Uterus (tissue), 4 donors: ENCODE data around the gene TROAP. TPM values are rescaled to one million over a fixed set of nuclear protein-coding genes. Genes with fewer than 3 reads are reported as not detected.
A peak's percentile ranks its signal among the peaks of the same experiment; 100 is the strongest.

Experiments used
- DNase-seq, 2 donors: peaks; one replicate each; pipeline ENCODE4 v3.0.0-alpha.2; 2019 to 2020
- H3K27ac ChIP-seq, 2 donors: fragments of 200-600 bp; sonication (generic); 1 replicate in 1 of 2; 2 replicates in 1 of 2; pipeline ENCODE4 v1.5.1; 2016 to 2018
- H3K27me3 ChIP-seq, 2 donors: fragments of 200-600 bp; sonication (generic); one replicate each; pipeline ENCODE4 v1.5.1; 2018 to 2019; ENCODE audit warnings: control low read depth in 1 of 2
- H3K36me3 ChIP-seq, 2 donors: fragments of 200-600 bp; sonication (generic); one replicate each; pipeline ENCODE4 v1.5.1; 2019; ENCODE audit warnings: control low read depth in 1 of 2
- H3K4me1 ChIP-seq, 2 donors: fragments of 200-600 bp; sonication (generic); one replicate each; pipeline ENCODE4 v1.5.1; 2018 to 2019; ENCODE audit warnings: control low read depth in 1 of 2
- H3K4me3 ChIP-seq, 2 donors: fragments of 200-600 bp; sonication (generic); 1 replicate in 1 of 2; 2 replicates in 1 of 2; pipeline ENCODE4 v1.5.1; 2018 to 2019; ENCODE audit warnings: mild to moderate bottlenecking in 1 of 2
- H3K9me3 ChIP-seq, 2 donors: fragments of 200-600 bp; sonication (generic); one replicate each; pipeline ENCODE4 v1.5.1; 2019; ENCODE audit warnings: control low read depth in 1 of 2
- POLR2A ChIP-seq, 2 donors: fragments of 450-650 bp; IDR thresholded peaks; one replicate each; pipeline ENCODE4 v1.6.1; 2016; ENCODE audit warnings: antibody characterized with exemption in 2 of 2, mild to moderate bottlenecking in 1 of 2, moderate library complexity in 1 of 2
- intact Hi-C: fragments of 100-400 bp; cut with DNase I; formaldehyde crosslinking; loops from one replicate; pipeline ENCODE4 v1.15.1; 2023; ENCODE audit warnings: low total_unique reads
- total RNA-seq, 4 donors: library from RNA; depleted of rRNA in 3 of 4; stranded (reverse); fragments of >200 nt in 3 of 4; gene quantifications; one replicate each; pipeline versions ENCODE4 v1.1.0 to v1.2.4, GENCODE V29; 2014 to 2023
- TF ChIP-seq, protein P1 (sequence below), 4 experiments: fragments of 200-600 bp in 2 of 4; fragments of 450-650 bp in 2 of 4; sonication (generic) in 2 of 4; IDR thresholded peaks; one replicate each; pipeline ENCODE4 v1.5.1; 2016 to 2019; ENCODE audit warnings: antibody characterized with exemption in 4 of 4, mild to moderate bottlenecking in 2 of 4, moderate library complexity in 1 of 4
- donor health status: DM: yes; HTN: yes; CAD: no.

Gene TROAP
- total RNA-seq, result 10 to 100 TPM in 1 of 4 donors, 1 to 10 TPM in 1, not detected in 2; 1.8 to 10.2 TPM

DNA sequence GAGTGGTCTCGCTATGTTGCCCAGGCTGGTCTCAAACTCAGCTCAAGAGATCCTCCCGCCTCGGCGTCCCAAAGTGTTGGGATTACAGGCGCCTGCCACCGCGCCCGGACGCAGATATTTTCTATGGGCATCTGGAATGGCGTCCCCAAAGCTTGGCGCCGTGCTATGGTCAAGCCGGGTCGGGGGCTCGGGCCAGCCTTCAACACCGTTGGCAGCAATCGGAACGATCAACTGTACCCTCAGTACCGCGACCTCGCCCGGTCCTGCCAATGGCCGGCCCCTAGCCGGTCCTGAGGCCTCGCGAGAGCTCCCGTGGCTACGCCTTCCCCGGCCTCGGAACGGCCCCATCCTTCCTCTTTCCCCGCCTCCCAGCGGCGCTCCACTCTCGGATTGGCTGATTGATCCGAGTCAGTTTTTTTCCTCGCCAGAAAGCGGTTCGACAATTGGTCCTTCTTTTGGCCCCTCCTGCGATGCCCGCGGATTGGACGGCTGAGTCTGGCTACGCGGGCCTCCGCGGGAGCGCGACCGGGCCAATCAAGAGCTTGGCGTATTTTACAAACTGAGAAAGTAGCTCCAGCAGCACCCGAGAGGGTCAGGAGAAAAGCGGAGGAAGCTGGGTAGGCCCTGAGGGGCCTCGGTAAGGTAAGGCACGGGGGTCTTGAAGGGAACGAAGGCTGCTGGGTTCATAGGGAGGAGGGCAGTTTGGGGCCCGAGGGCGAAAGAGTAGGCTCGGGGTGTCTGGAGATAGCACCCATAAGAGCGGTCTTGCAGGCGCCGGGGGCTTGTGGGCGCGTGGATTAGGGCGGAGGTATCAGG lies at the start of gene TROAP:
TSS of gene TROAP (plus strand) at position 548 of the 816 bp plus-strand sequence. CDS start 354 bp downstream, outside the sequence.
- Histone ChIP-seq H3K27ac (peak within 1 kb of the TSS; percentile 42 to 60), H3K4me3 (peak within 1 kb of the TSS; percentile 46 to 65), H3K27me3 (no peaks in the 10 kb centered on the region), H3K36me3 (no peaks in the 10 kb centered on the region), H3K9me3 (no peaks in the 10 kb centered on the region), H3K4me1 (peaks cover 0 to 4% of the 10 kb centered on the region in 2 donors)
- peak; percentile 17 to 58 for TF ChIP-seq POLR2A (IDR thresholded peaks at IDR 0.05)
- TF ChIP-seq, protein P1, sequence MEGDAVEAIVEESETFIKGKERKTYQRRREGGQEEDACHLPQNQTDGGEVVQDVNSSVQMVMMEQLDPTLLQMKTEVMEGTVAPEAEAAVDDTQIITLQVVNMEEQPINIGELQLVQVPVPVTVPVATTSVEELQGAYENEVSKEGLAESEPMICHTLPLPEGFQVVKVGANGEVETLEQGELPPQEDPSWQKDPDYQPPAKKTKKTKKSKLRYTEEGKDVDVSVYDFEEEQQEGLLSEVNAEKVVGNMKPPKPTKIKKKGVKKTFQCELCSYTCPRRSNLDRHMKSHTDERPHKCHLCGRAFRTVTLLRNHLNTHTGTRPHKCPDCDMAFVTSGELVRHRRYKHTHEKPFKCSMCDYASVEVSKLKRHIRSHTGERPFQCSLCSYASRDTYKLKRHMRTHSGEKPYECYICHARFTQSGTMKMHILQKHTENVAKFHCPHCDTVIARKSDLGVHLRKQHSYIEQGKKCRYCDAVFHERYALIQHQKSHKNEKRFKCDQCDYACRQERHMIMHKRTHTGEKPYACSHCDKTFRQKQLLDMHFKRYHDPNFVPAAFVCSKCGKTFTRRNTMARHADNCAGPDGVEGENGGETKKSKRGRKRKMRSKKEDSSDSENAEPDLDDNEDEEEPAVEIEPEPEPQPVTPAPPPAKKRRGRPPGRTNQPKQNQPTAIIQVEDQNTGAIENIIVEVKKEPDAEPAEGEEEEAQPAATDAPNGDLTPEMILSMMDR (IDR thresholded peaks at IDR 0.05), result no peak
- peak; percentile 96 to 97 for DNase-seq
- intact Hi-C loops, result no loop called here

DNA sequence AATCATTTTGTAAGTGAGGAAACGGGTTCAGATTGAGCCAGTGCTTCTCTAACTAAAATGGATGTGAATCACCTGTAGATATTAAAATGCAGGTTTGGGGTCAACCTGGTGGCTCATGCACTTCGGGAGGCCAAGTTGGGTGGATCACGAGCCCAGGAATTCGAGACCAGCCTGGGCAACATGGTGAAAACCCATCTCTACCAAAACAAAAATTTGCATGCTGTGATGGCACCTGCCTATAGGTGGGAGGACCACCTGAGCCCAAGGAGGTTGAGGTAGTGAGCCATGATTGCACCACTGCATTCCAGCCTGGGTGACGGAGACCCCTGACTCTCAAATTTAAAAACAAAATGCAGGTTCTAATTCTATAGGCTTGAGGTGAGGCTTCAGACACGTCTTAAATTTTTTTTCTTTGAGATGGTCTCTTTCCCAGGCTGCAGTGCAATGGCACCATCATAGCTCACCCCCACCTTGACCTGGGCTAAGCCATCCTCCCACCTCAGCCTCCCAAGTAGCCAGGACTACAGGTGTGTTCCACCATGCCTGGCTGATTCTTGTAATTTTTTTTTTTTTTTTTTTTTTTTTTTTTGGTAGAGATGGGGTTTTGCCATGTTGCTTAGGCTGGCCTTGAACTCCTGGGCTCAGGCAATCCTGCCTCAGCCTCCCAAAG lies 49.2 kb upstream of the TROAP start:
- H3K36me3 ChIP-seq, result no peaks in the 10 kb centered on the region
- DNase-seq, result no peak
- H3K4me1 ChIP-seq, result no peaks in the 10 kb centered on the region
- H3K9me3 ChIP-seq, result no peaks in the 10 kb centered on the region
- H3K27me3 ChIP-seq, result no peaks in the 10 kb centered on the region
- H3K27ac ChIP-seq, result no peak overlapping the region
- intact Hi-C loops, result no loop called here
- H3K4me3 ChIP-seq, result no peak overlapping the region
- TF ChIP-seq POLR2A (IDR thresholded peaks at IDR 0.05), result no peak
- TF ChIP-seq, protein P1 (IDR thresholded peaks at IDR 0.05), result no peak

DNA sequence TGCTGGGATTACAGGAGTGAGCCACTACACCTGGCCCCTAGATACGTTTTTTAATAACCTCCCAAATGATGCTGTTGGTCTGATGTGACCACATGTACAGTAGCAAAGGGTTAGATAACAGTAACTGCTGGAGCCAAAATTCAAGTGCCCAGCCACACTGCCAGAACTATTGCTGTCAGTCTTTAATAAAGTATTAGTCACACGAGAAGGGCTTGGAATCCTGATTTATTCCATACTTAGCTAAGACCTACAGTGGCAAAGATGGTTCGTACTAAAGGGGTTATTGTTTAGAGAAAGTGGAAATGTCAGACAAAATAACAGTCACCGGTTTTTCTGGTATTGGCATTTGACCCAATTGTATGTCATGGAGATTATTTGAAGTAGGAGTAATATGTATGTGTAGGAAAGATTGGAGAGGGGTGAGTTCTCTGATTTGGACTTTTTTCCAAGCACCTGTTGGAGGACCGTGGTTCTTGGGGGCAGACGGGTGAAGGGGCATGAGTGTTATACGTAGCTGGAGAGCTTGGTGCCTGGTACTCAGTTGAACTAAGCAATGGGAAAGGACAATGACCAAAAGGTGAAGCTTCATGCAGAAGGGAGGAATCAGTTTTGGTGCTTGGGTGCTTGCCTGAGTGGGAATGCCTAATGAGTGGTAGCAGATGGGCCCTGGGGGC lies 48.5 kb upstream of the TROAP start:
- no peak for DNase-seq
- Histone ChIP-seq H3K36me3 (no peaks in the 10 kb centered on the region), H3K27ac (no peak overlapping the region), H3K27me3 (no peaks in the 10 kb centered on the region), H3K9me3 (no peaks in the 10 kb centered on the region), H3K4me3 (no peak overlapping the region), H3K4me1 (no peaks in the 10 kb centered on the region)
- no peak for TF ChIP-seq POLR2A (IDR thresholded peaks at IDR 0.05)
- TF ChIP-seq, protein P1 (IDR thresholded peaks at IDR 0.05), result no peak
- intact Hi-C loops, result no loop called here

GRCh38 chr12:49276304-49277290 lies 46.5 kb upstream of the TROAP start:
- Histone ChIP-seq H3K4me1 (no peaks in the 10 kb centered on the region), H3K4me3 (no peak overlapping the region), H3K27ac (no peak overlapping the region), H3K27me3 (no peaks in the 10 kb centered on the region), H3K36me3 (no peaks in the 10 kb centered on the region), H3K9me3 (no peaks in the 10 kb centered on the region)
- intact Hi-C loops, result no loop called here
- no peak for DNase-seq
- no peak for TF ChIP-seq POLR2A (IDR thresholded peaks at IDR 0.05)
- TF ChIP-seq, protein P1 (IDR thresholded peaks at IDR 0.05), result no peak
